Ishikawa (cell line): ENCODE data around the gene OPRL1.

Experiments
- CEBPB ChIP-seq: IDR thresholded peaks from 2 replicates; pipeline ENCODE4 v1.6.1; 2012
- CREB1 ChIP-seq: IDR thresholded peaks from 2 replicates; pipeline ENCODE4 v1.6.1; 2012; ENCODE audit warnings: low read depth
- EGR1 ChIP-seq: IDR thresholded peaks from 2 replicates; pipeline ENCODE4 v1.6.1; 2012
- EP300 ChIP-seq: IDR thresholded peaks from 2 replicates; pipeline ENCODE4 v1.6.1; 2012; ENCODE audit warnings: borderline replicate concordance
- FOXM1 ChIP-seq: IDR thresholded peaks from 2 replicates; pipeline ENCODE4 v1.6.1; 2012; ENCODE audit warnings: low read depth, borderline replicate concordance
- NFIC ChIP-seq: IDR thresholded peaks from 2 replicates; pipeline ENCODE4 v1.6.1; 2012
- RAD21 ChIP-seq: IDR thresholded peaks from 2 replicates; pipeline ENCODE4 v1.6.1; 2012; ENCODE audit warnings: low read depth
- TAF1 ChIP-seq: IDR thresholded peaks from 2 replicates; pipeline ENCODE4 v1.6.1; 2012; ENCODE audit warnings: low read depth, mild to moderate bottlenecking
- TCF12 ChIP-seq: IDR thresholded peaks from 2 replicates; pipeline ENCODE4 v1.6.1; 2012; ENCODE audit warnings: low read depth
- TEAD4 ChIP-seq: IDR thresholded peaks from 2 replicates; pipeline ENCODE4 v1.6.1; 2012
- YY1 ChIP-seq: IDR thresholded peaks from 2 replicates; pipeline ENCODE4 v1.6.1; 2012; ENCODE audit warnings: low read depth
- ZBTB7A ChIP-seq: IDR thresholded peaks from 2 replicates; pipeline ENCODE4 v1.6.1; 2012; ENCODE audit warnings: low read depth
- TF ChIP-seq, protein P1 (sequence below): IDR thresholded peaks from 2 replicates; pipeline ENCODE4 v1.6.1; 2012; ENCODE audit warnings: low read depth, mild to moderate bottlenecking
- TF ChIP-seq, protein P2 (sequence below): IDR thresholded peaks from 2 replicates; pipeline ENCODE4 v1.6.1; 2012
- TF ChIP-seq, protein P3 (sequence below): IDR thresholded peaks from 2 replicates; pipeline ENCODE4 v1.6.1; 2012

OPRL1 gene

DNA sequence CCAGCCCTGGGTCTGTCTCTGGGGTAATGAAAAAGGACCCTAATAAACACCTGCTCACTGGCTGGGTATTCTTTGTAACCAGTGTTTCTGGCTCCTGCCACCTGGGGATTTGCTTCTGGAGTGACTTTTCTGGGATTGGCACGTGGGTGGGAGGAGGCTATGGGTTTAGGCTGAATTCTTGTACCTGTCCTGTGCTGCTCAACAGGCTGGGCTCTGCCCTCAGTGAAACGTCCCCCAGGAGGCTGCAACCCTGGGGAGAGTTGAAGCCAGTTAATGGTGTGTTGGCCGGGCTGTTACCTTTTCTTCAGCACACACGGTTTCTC is 20.6 kb downstream of the OPRL1 start:
- TF ChIP-seq TAF1, result no peak
- no peak for TF ChIP-seq TCF12
- TF ChIP-seq, protein P1, sequence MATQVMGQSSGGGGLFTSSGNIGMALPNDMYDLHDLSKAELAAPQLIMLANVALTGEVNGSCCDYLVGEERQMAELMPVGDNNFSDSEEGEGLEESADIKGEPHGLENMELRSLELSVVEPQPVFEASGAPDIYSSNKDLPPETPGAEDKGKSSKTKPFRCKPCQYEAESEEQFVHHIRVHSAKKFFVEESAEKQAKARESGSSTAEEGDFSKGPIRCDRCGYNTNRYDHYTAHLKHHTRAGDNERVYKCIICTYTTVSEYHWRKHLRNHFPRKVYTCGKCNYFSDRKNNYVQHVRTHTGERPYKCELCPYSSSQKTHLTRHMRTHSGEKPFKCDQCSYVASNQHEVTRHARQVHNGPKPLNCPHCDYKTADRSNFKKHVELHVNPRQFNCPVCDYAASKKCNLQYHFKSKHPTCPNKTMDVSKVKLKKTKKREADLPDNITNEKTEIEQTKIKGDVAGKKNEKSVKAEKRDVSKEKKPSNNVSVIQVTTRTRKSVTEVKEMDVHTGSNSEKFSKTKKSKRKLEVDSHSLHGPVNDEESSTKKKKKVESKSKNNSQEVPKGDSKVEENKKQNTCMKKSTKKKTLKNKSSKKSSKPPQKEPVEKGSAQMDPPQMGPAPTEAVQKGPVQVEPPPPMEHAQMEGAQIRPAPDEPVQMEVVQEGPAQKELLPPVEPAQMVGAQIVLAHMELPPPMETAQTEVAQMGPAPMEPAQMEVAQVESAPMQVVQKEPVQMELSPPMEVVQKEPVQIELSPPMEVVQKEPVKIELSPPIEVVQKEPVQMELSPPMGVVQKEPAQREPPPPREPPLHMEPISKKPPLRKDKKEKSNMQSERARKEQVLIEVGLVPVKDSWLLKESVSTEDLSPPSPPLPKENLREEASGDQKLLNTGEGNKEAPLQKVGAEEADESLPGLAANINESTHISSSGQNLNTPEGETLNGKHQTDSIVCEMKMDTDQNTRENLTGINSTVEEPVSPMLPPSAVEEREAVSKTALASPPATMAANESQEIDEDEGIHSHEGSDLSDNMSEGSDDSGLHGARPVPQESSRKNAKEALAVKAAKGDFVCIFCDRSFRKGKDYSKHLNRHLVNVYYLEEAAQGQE, result no peak
- no peak for TF ChIP-seq YY1

DNA sequence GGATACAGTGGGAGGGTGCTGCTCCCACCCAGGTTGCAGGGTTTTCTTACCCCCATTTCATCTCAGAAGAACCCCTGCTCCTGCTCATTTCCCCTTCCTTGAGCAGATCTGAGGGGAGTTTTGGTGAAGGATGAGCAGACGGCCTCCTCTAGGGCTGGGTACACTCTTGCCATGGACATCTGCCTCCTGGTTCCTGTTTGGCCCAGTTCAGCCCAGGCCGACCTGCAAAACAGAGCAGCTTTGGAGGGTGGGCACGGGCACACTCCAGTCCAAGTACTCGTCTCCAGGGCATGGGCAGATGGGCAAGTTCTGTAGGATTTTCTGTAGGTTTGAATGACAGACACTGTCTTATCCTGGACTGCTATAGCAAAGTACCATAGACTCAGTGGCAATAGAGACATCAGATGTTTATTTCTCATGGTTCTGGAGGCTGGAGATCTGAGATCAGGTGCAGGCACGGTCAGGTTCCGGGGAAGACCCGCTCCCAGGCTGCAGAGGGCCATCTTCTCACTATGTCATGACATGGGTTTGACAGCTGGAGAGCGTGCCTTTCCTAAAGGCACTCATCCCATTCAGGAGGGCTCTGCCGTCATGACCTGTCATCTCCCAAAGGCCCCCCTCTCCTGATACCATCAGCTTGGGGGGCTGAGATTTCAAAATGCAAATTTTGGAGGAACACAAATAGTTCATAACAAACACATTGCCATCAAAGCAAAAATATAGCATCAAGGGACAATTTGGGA is 21.2 kb downstream of the OPRL1 start:
- TF ChIP-seq, protein P2, sequence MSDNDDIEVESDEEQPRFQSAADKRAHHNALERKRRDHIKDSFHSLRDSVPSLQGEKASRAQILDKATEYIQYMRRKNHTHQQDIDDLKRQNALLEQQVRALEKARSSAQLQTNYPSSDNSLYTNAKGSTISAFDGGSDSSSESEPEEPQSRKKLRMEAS, result no peak
- TF ChIP-seq TAF1, result no peak
- TF ChIP-seq CEBPB, result no peak
- no peak for TF ChIP-seq FOXM1
- TF ChIP-seq EP300, result no peak
- TF ChIP-seq ZBTB7A, result no peak
- TF ChIP-seq RAD21, result no peak
- TF ChIP-seq NFIC, result no peak
- no peak for TF ChIP-seq TEAD4
- TF ChIP-seq CREB1, result no peak

DNA sequence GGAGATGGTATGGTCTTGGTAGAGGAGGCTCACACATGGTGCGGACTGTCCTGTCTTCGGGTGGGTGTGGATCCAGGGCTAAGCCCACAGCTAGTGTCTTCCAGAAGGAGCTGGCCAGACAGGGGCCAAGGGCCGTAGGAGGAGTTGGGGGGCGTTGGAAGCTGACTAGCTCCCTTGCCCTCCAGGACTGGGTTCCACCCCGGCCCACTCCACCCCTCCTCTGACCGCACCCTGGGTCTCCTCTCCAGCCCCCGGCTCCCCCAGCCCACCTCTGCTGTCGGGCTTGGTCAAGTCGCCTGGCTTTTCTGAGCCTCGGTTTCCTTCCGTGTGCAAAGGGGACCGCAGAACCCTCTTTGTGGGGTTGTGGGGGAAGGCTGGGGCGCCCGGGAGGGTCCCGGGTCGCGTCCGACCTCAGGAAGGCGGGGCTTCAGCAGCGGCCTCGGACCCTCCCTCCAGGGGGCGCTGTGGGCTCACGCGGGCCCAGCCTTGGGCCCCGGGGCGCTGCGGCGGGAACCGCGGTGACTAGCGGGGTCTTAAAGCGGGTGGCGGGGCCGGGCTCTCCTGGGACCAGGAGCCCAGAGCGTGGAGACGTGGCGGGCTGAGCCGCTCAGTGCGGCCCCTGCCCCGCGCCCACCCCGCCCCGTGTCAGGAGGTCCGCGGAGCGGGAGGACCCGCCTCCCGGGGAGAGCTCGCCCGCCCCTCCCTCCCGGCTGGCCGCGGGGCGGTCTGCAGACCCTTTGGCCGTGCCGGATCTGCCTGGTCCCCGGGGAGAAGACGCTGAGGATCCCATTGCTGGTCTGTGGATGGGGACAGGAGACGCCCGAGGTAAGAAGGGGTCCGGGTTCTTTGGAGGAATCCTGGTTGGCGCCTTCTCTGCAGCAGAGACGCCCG is 22.1 kb downstream of the OPRL1 start:
- TF ChIP-seq, protein P2, result 0 out of 2 replicates have a peak, but pooled peaks have one; percentile 31
- TF ChIP-seq RAD21, result peak; percentile 64
- peak; percentile 98 for TF ChIP-seq ZBTB7A
- TF ChIP-seq TEAD4, result no peak

DNA sequence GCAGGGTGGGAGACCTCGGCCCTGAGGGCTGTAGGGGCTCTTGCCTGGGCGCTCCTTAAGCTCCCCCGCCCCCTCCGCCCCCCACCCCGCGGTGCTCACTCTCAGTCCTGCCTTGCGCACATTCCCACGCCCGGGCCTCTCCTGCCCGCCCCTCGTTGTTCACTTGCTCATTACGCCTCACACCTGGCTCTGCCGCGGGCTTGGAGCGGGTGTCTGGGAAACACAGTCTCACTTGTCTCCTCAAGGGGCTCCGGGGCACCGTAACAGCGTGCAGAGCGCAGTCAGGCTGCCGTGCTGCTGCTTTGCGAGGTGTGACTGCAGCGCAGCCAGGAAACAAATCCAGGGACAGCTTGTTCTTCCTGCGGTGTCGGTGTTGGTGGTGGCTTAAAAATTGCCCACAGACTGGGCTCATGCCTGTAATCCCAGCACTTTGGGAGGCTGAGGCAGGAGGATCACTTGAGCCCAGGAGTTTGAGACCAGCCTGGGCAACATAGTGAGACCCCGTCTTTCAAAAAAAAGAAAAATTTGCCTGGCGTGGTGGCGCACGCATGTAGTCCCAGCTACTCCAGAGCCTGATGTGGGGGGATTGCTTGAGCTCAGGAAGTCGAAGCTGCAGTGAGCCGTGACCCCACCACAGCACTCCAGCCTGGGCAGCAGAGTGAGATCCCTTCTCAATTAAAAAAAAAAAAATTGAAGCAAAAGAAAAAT is 22.9 kb downstream of the OPRL1 start:
- no peak for TF ChIP-seq TEAD4
- TF ChIP-seq, protein P2, result peak; percentile 51

DNA sequence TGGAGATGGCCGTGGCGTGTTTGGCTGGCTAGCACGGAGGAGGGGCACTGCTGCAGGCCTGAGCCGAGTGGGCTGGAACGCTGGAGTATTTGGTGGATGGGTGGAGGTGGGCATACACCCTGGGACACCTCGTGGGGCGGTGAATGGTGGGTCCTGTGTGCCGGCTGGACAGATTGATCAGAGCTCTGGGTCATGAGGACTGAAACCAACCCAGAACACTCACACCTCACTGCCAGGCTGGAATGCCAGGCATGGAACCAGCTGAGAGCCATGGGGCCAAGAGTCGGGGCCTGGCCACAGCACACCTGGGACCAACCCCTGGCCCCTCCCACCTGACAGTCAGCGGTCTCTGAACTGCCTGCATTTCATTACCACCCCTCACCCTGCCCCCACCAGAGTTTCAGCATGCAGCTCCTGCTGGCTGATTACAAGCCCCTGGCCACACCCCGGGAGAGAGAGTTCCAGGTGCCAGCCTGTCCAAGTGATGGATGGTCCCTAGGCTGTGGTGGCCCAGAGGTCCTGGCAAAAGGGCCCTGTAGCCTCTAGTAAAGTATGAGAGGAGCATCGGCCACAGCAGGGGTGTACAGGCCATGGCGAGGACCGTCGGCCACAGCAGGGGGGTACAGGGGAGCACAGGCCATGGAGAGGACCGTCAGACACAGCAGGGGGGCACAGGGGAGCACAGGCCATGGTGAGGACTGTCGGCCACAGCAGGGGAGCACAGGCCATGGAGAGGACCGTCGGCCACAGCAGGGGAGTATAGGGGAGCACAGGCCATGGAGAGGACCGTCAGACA is 24.2 kb downstream of the OPRL1 start:
- TF ChIP-seq, protein P1, result no peak
- TF ChIP-seq YY1 (no peak), CREB1 (no peak), EGR1 (no peak), FOXM1 (no peak), NFIC (0 out of 2 replicates have a peak, but pooled peaks have one; percentile 34), ZBTB7A (no peak; the same call in 1 of the 2 replicates), TEAD4 (peak; percentile 94), RAD21 (no peak), TAF1 (no peak), CEBPB (no peak), TCF12 (peak; percentile 79), EP300 (0 out of 2 replicates have a peak, but pooled peaks have one; percentile 42)
- TF ChIP-seq, protein P2, result peak; percentile 18; the same call in 1 of the 2 replicates
- TF ChIP-seq, protein P3, sequence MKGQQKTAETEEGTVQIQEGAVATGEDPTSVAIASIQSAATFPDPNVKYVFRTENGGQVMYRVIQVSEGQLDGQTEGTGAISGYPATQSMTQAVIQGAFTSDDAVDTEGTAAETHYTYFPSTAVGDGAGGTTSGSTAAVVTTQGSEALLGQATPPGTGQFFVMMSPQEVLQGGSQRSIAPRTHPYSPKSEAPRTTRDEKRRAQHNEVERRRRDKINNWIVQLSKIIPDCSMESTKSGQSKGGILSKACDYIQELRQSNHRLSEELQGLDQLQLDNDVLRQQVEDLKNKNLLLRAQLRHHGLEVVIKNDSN, result no peak
